ENCODE measurements around the gene KCNQ5. TPM values are rescaled to one million over a fixed set of nuclear protein-coding genes. Genes with fewer than 3 reads are reported as not detected.
"Not testable (repeated sequence)": the region's sequence is repeated elsewhere in the genome, so short reads cannot be mapped to it uniquely, and the experiment has no call there.

KCNQ5 gene
- total RNA-seq, 2 experiments from 2014 or later = 2.1 to 2.5 TPM

DNA sequence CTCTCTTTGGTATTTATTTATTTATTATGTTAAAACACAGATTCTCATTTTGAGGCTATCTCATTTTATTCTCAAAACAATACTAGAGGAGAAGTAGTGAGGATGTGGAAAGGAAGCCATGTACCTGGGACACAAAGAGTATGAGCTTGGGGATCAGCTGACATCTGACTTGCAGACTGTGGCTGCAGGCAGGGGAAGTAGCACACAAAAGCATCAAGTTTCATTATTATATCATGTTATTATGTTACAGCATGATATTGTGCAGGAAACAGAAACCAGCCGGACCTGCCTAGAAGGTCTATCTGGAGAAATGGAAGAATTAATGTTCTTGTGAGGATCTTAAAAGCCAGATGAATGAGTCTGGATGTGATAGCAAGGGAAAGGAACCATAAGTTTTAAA is 355.2 kb downstream of the KCNQ5 start:
- H3K4me1 ChIP-seq (ENCODE audit: insufficient read depth, low read length) = no peaks in the 10 kb centered on the region
- no peaks in the 10 kb centered on the region for H3K9me3 ChIP-seq (ENCODE audit: control insufficient read depth in 1 of 2, insufficient read depth in 1 of 2, low read length in 2 of 2)
- ChIA-PET CTCF (no interaction called here), POLR2A (no interaction called here)
- Mint-ChIP-seq H3K27ac (no peak overlapping the region), H3K27me3 (no peaks in the 10 kb centered on the region), H3K9me3 (peaks cover 7% of the 10 kb centered on the region), H3K4me1 (ENCODE audit: low read depth) (no peaks in the 10 kb centered on the region), H3K4me3 (no peak overlapping the region), H3K36me3 (ENCODE audit: low read depth) (peaks cover 4% of the 10 kb centered on the region)
- no peak for ATAC-seq (ENCODE audit: poor library complexity)
- intact Hi-C loops (cut with DNase I, micrococcal nuclease) = no loop called here
- H3K4me3 ChIP-seq (ENCODE audit: low read length) = no peak overlapping the region
- DNase-seq = no peak
- no peak overlapping the region for H3K27ac ChIP-seq (ENCODE audit: low read depth in 1 of 2, low read length in 2 of 2)
- no peaks in the 10 kb centered on the region for H3K27me3 ChIP-seq (ENCODE audit: control insufficient read depth in 1 of 2, insufficient read depth in 2 of 2, low read length in 2 of 2)
- no peak for TF ChIP-seq CTCF (IDR thresholded peaks at IDR 0.05)
- no peaks in the 10 kb centered on the region for H3K36me3 ChIP-seq (ENCODE audit: insufficient read depth, low read length)

- H3K4me3 Mint-ChIP-seq; H3K9me3 ChIP-seq (ENCODE audit: control insufficient read depth in 1 of 2, insufficient read depth in 1 of 2, low read length in 2 of 2); H3K9me3 Mint-ChIP-seq; POLR2A ChIA-PET; H3K27ac Mint-ChIP-seq; intact Hi-C loops (cut with DNase I, micrococcal nuclease); H3K4me1 ChIP-seq (ENCODE audit: insufficient read depth, low read length); H3K27ac ChIP-seq (ENCODE audit: low read depth in 1 of 2, low read length in 2 of 2); H3K27me3 ChIP-seq (ENCODE audit: control insufficient read depth in 1 of 2, insufficient read depth in 2 of 2, low read length in 2 of 2); H3K4me1 Mint-ChIP-seq (ENCODE audit: low read depth); H3K36me3 ChIP-seq (ENCODE audit: insufficient read depth, low read length); H3K4me3 ChIP-seq (ENCODE audit: low read length); ATAC-seq (ENCODE audit: poor library complexity); DNase-seq; CTCF ChIA-PET; H3K36me3 Mint-ChIP-seq (ENCODE audit: low read depth); H3K27me3 Mint-ChIP-seq: not testable (repeated sequence)
These were observed 356.9 kb downstream of the KCNQ5 start for GRCh38 chr6:72978808-72979207.

GRCh38 chr6:72984189-72984831 is 362.4 kb downstream of the KCNQ5 start:
- H3K4me3 ChIP-seq (ENCODE audit: low read length); H3K27ac ChIP-seq (ENCODE audit: low read depth in 1 of 2, low read length in 2 of 2); H3K4me1 ChIP-seq (ENCODE audit: insufficient read depth, low read length); H3K27ac Mint-ChIP-seq; H3K4me1 Mint-ChIP-seq (ENCODE audit: low read depth); H3K27me3 ChIP-seq (ENCODE audit: control insufficient read depth in 1 of 2, insufficient read depth in 2 of 2, low read length in 2 of 2); H3K27me3 Mint-ChIP-seq; H3K36me3 ChIP-seq (ENCODE audit: insufficient read depth, low read length); H3K9me3 Mint-ChIP-seq; ATAC-seq (ENCODE audit: poor library complexity); CTCF ChIA-PET; DNase-seq; intact Hi-C loops (cut with DNase I, micrococcal nuclease); POLR2A ChIA-PET; H3K4me3 Mint-ChIP-seq: not testable (repeated sequence)
- H3K9me3 ChIP-seq (ENCODE audit: control insufficient read depth in 1 of 2, insufficient read depth in 1 of 2, low read length in 2 of 2) = peaks cover 0 to 19% of the 10 kb centered on the region in 2 experiments
- peaks cover 11% of the 10 kb centered on the region for H3K36me3 Mint-ChIP-seq (ENCODE audit: low read depth)

GRCh38 chr6:72984981-72985665 is 363.3 kb downstream of the KCNQ5 start:
- Histone ChIP-seq H3K4me1 (ENCODE audit: insufficient read depth, low read length) (no peaks in the 10 kb centered on the region), H3K27me3 (ENCODE audit: control insufficient read depth in 1 of 2, insufficient read depth in 2 of 2, low read length in 2 of 2) (no peaks in the 10 kb centered on the region), H3K9me3 (ENCODE audit: control insufficient read depth in 1 of 2, insufficient read depth in 1 of 2, low read length in 2 of 2) (peaks cover 0 to 19% of the 10 kb centered on the region in 2 experiments), H3K4me3 (ENCODE audit: low read length) (no peak overlapping the region), H3K36me3 (ENCODE audit: insufficient read depth, low read length) (no peaks in the 10 kb centered on the region), H3K27ac (ENCODE audit: low read depth in 1 of 2, low read length in 2 of 2) (no peak overlapping the region)
- intact Hi-C loops (cut with DNase I, micrococcal nuclease) = no loop called here
- Mint-ChIP-seq H3K9me3 (peaks cover 4% of the 10 kb centered on the region), H3K4me1 (ENCODE audit: low read depth) (no peaks in the 10 kb centered on the region), H3K27me3 (no peaks in the 10 kb centered on the region), H3K4me3 (no peak overlapping the region), H3K36me3 (ENCODE audit: low read depth) (peaks cover 11% of the 10 kb centered on the region), H3K27ac (no peak overlapping the region)
- DNase-seq (no peak), ATAC-seq (ENCODE audit: poor library complexity) (no peak)
- POLR2A ChIA-PET = no interaction called here
- CTCF ChIA-PET = no interaction called here
- TF ChIP-seq CTCF (IDR thresholded peaks at IDR 0.05) = no peak

Measured in CD4-positive, alpha-beta T cell (primary cell).